ENCODE measurements around the gene ZMYM1.
"Not testable (repeated sequence)": the region's sequence is repeated elsewhere in the genome, so short reads cannot be mapped to it uniquely, and the experiment has no call there.

Gene ZMYM1

DNA sequence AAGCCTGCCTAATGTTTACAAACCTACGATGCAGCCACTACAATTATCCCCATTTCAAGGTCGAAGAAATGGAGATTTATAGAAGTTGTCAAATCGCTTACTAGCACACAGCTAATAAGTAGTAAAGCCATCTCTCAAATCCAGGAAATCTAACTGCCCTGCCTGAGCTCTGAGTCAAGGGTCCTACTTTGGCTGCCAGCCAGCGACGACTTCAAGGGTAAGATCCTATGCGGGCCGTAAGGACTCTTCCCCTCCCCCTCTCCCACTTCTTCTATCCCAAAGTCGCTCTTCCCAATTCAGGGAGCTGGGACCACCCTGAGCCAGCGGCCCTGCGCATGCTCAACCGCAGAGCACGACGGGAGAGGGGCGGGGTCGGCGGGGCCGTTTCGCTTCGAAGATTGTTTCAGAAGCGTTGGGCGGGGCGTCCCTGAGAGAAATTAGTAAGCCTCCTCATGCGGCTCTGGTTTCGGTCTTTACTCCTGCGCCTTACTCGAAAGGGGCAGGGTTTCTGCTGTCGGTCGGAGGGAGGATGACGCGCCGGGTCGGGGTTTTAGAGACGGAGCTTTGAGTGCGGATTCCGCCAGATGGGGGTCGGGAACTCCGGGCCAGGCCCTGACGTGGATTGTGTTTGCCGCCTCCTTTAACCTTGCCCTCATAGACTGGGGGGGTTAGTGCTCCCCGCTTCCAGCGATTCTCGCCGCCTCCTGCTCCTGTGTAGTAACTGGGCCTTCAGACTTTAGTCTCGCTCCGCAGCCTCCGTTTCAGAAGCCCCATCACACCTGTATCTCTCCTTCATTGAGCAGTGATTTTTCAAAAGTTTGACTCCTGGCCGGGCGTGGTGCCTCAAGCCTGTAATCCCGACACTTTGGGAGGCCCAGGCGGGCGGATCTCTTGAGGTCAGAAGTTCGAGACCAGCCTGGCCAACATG is at the start of gene ZMYM1:
ZMYM1 (plus strand) TSS at position 383 of the 928 bp plus-strand sequence. CDS start 14,603 bp downstream, outside the sequence.
- peak; percentile 94 for DNase-seq

DNA sequence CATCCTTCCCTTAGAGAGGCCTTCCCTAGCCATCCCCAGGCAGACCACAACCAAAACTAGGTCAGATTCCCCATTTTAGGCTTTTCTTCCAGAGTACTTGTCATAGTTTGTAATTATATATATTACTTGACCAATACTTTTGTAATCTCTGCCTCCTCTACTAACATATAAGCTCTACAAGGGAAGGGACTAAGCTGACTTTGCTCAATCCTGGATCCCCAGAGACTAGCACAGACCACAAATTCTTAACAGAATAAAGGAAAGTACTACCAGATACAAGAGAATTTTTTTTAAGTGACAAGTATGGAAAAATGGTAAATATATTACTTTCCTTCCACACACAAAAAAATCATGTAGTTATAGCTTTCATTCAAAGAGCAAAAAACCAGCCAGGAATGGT is 49.4 kb upstream of the ZMYM1 start:
- no peak for DNase-seq

DNA sequence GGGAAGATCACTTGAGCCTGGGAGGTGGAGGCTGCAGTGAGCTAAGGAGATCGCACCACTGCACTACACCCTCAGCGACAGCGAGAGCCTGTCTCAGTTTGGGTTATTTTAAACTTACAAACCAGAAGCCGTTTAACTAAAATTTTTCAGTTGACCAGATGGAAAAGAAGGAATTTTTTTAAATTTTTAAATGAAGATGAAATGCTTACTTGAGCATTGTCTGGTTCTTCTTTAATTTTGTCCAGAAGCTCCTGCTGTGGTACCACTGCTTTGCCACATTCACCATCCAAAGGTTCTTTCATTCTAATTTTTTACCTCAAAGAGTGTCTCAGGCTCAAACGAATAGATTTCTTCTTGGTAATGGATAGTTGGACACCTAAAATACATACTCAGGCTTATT is 48.8 kb upstream of the ZMYM1 start:
- no peak for DNase-seq

DNA sequence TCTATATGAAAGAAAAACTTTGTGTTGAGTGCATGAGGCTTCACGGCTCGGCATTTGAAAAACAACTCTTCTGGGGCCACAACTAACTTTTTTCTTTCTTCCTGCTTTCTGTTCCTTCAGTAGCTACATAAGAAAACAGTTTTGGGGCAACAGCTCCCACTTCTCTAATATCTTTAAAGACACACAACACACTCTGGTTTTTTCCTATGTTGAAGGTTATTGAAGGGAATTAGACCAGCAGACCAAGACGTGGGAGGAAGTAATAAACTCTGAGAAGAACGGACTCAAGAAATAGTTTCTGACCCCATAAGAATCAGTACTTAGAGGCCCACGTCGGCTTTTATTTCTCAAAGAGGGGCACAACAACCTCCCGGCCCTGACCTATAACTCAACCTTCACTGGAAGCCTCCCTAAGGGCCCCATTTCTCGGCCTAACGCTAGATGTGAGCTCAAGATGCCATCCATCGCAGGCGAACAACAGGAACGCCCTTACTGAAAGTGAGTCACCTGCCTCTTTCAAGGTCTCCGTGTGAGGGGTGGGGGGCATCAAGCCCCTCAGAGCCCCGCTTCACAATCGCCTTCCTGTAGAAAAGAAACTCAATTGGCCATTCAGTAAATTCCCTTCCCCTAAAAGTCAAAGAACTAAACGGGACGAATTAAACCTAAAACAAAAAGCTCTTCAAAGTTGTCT is 48.3 kb upstream of the ZMYM1 start:
- DNase-seq = peak; percentile 26

DNA sequence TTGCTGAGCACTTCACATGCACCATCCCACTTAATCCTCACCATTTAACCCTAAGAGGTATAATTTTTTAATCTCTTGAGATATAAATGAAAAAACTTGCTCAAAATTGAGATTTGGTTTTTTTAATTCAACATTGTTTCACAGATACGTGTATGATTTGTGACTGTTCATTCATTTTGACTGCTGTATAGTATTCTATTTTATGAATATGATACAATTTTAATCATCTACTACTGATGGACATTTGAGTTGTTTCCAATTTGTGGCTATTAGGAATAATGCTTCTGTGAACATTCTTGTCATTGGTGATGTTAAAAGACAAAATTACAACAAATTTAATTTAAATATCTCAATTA is 46.8 kb upstream of the ZMYM1 start:
- no peak for DNase-seq

DNA sequence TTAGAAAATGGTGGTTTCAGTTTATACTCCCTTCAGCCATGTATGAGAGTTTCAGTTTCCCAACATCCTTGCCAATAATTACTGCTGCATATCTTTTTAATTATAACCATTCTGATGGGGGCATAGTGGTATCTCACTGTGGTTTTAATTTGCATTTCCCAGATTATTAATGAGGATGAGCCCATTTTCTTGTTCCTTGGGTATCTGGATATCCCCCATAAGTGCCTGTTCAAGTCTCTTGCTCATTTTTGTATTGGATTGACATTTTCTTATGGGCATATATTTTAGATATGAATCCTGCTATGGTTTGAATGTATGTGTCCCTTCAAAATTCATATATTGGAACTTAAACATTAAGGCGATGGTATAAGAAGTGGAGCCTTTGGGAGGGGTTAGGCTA is 45.8 kb upstream of the ZMYM1 start:
- no peak for DNase-seq

DNA sequence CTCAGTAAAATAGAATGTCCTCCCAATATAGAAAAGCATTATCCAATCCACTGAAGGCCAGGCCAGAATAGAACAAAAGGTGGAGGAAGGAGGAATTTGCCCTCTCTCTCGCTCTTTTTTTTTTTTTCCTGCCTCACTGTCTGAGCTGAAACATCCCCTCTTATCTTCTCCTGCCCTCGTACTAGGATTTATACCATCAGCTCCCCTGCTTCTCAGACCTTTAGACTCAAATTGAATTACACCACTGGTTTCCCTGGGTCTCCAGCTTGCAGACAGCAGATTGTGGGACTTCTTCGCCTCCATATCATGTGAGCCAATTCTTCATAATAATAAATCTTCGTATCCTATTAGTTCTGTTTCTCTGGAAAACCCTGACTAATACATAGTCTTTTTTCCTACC is 42.6 kb upstream of the ZMYM1 start:
- DNase-seq = no peak

DNA sequence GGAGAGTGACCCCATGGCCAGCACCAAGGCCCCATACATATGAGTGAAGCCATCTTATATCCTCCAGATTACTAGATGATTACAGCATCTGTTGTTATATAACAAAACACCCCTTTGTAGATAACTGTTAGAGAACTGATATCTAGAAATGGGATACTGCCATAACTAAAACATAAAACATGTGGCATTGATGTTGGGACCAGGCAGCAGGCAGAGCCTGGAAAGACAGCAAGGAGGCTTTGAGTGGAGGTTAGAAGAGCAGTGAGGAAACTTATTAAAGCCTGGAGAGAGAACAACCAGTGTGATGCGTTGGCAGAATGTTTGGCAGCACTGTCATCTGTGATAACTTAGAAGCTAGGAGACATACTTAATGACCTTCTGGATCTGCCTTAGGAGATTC is 42.0 kb upstream of the ZMYM1 start:
- DNase-seq = no peak

DNA sequence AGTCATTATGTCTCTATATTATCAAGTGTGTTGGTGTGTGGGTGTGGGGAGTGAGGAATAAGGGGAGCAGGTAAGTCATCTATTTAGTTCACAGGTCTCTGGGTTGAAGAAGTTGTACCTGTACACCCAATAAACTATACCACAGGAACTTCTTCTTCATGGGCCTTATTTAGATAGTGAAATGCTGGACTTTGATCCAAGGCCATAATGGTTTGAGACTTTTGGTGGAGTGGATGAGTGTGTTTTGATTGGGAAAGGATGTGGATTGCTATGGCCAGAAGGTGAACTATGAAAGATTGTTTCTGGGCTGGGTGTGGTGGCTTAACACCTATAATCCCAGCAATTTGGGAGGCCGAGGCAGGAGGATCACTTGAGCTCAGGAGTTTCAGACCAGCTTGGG is 40.5 kb upstream of the ZMYM1 start:
- no peak for DNase-seq

DNA sequence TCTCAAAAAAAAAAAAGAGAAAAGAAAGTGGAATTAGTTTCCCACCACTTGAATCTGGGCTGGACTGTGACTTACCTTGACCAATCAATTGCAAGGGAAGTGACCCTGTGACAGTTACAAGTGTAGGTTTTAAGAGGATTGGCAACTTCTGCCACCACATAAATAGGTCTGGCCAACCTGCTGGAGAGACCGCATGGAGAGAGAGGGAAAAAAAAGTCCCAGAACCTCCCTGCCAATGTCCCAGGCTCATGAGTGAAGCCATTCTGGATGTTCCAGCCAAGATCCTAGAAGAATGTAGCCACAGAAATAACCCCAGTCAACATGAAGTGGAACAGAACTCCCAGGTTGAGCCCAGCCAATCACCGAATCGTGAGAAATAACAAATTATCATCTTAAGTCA is 35.7 kb upstream of the ZMYM1 start:
- DNase-seq = no peak

DNA sequence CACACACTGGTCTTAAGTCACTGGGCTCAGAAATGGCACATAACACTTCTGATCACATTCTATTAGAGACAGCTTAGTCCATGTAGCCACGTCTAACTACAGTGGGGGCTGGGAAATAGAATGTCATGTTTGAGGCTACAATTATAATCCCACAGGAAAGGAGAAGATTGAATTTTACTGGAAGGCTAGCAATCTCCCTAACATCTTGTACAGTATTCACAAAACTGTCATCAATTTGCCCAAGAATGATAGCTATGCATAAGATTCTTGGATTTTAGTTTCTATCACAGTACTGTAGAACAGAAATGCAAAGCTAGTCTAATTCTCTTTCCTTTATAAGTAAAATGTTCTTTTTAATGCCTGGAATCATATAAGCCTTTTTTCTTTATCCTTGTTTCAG is 34.8 kb upstream of the ZMYM1 start:
- no peak for DNase-seq

DNA sequence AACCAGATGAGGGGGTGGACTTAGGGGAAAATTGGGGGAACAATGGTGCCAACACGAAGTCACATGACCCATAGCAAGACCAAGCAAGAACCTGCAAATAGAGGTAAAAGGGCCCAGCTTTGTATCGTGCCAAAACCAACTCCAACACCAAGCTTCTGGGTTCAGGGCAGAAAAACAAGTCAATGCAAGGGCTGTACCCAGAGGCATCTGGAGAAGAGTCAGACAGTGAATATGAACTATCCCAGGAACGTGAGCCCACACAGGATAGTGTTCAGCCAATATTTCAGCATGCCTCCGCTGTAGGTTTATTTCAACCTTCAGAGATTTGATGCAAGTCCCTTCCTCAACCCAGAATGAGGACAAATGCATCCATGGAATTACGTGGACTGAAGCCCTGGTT is 32.5 kb upstream of the ZMYM1 start:
- DNase-seq = no peak

DNA sequence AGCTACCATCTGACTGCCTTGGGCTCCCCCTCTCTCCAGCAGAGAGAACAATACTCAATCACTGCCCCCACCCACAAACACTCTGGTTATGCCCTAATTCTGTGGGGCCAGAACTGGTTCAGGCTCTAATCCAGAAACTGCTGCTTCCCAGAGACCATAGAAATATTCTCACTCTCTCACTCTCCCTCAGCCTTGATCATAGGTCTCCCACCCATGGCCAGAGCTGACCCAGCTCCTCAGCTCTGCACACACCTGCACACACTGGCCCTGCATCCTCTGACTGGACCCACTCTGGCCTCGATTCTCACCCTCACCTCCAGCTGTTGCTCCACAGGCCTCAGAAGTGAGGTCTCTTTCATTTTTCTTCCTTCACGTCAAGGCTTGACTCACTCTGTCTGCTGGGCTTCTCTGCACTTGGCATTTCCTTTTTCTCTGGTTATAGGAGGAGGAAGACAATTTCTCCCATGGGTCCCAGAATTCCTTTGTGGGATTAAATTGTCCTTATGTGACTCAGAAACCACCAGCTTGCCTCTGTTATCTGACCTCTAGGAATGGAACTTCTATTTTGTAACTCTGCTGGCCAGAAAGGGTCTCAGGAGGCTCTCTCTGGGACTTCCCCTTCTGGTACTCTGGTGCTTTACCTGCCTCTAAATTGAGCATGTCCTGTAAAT is 31.9 kb upstream of the ZMYM1 start:
- DNase-seq = no peak

DNA sequence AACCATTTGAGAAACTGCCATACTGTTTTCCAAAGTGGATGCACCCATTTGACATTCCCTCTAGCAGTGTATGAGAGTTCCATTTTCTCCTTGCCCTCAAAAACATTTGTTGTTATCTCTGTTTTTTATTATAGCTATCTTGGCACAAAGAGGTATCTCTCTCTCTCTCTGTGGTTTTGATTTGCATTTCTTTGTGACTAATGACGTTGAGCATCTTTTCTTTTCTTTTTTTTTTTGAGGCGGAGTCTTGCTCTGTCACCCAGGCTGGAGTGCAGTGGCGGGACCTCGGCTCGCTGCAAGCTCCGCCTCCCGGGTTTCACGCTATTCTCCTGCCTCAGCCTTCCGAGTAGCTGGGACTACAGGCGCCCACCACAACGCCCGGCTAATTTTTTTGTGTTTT is 30.1 kb upstream of the ZMYM1 start:
- DNase-seq = no peak

DNA sequence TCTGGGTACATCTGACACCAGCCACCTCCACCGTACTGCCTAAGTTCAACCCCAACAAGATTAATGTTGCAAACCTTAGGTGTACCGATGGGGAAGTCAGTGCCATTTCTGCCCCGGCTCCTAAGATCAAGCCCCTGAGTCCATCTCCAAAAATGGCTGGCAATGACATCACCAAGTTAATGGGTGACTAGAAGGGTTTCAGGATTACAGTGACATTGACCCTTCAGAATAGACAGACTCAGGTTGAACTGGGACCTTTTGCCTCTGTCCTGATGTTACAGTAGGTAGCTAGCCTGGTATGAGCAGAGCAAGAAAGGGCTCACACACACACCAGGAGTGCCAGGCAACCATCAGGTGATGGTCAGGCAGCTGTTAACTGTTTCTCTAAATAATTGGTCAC is 25.8 kb upstream of the ZMYM1 start:
- no peak for DNase-seq

DNA sequence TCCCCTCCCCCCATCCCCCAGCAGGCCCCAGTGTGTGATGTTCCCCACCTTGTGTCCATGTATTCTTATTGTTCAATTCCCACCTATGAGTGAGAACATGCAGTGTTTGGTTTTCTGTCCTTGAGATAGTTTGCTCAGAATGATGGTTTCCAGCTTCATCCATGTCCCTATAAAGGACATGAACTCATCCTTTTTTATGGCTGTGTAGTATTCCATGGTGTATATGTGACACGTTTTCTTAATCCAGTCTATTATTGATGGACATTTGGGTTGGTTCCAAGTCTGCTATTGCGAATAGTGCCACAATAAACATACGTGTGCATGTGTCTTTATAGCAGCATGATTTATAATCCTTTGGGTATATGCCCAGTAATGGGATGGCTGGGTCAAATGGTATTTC is 24.9 kb upstream of the ZMYM1 start:
- not testable (repeated sequence) for DNase-seq

DNA sequence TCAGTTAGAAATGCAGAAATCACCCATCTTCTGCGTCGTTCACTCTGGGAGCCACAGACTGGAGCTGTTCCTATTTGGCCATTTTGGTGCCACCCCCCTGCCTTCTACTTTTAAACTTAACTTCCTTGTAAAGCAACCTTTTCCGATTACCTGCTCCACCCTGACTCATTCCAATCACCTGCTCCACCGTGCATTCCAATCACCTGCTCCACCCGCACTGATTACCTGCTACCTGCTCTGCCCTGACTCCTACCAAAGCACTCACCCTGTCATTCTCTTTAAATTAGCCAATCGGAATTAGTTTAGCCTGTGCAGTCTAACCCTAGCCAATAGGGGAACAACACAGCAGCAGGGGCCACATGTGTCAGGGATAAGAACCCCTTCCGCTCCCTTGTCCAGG is 20.9 kb upstream of the ZMYM1 start:
- not testable (repeated sequence) for DNase-seq

DNA sequence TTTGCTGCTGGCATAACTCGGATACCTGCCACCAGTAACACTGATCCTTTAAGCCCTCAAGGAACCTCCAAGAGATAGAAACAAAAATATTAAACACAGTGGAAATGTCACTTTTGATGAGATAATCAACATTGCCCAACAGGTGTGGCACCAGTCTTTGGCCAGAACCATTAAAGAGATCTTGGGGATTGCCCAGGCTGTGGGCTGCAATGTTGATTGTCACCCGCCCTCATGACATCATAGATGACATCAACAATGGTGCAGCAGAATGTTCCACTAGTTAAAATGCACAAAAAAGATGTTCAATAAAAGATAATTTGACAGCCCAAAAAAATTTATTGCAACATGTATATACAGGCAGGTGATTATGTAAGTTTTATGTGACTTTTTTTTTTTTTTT is 20.2 kb upstream of the ZMYM1 start:
- no peak for DNase-seq

DNA sequence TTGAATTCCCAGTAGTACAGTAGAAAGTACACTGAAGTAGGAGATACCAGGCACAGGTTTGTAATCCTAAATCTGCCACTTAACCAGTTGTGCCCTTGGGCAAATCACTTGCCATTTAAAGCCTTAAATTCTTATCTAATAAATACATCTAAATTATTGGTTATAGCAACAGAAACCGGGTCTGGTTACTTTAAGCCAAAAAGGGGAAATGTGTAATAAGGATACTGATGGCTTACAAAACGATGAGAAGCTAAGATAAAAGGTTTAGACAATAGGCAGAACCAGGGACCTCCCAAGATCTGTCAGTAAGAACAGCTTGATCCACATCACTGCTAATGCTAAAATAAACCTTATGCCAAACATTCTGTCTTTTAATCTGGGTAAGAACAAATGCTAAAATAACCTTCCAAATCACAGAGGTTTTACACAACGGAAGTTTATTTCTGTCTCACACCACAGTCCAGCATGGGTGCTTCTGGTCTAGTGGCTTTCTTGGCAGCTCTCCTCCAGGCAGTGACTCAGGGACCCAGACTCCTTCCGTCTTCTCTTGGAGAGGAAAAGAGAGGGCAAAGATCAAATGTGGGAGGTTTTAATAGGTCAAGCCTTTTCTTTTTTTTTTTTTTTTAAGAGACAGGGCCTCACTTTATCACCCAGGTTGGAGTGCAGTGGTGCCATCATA is 16.5 kb upstream of the ZMYM1 start:
- no peak for DNase-seq

DNA sequence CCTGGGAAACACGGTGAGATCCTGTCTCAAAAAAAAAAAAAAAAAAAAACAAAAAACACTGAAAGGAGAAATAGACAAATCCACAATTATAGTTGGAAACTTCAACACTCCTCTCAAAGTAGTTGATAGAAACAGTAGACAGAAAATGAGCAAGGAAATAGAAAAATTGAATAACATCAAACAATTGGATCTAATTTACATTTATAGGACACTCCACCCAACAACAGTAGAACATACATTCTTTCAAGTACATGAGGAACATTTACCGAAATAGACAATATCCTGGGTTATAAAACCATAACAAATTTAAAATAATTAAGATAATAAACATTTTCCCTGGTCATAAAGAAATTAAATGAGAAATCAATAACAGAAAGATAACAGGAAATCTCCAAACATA is 14.9 kb upstream of the ZMYM1 start:
- DNase-seq = no peak

DNA sequence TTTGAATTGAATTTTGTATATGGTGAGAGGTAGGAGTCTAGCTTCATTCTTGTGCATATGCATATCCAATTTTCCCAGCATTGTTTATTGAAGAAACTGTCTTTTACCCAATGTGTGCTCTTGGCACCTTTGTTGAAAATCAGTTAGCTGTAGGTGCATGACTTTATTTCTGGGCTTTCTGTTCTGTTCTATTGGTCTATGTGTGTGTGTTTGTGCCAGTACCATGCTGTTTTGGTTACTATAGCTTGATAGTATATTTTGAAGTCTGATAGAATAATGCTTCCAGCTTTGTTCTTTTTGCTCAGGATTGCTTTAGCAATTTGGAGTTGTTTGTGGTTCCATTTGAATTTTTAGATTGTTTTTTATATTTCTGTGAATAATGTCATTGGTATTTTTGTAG is 9.4 kb upstream of the ZMYM1 start:
- DNase-seq = no peak

DNA sequence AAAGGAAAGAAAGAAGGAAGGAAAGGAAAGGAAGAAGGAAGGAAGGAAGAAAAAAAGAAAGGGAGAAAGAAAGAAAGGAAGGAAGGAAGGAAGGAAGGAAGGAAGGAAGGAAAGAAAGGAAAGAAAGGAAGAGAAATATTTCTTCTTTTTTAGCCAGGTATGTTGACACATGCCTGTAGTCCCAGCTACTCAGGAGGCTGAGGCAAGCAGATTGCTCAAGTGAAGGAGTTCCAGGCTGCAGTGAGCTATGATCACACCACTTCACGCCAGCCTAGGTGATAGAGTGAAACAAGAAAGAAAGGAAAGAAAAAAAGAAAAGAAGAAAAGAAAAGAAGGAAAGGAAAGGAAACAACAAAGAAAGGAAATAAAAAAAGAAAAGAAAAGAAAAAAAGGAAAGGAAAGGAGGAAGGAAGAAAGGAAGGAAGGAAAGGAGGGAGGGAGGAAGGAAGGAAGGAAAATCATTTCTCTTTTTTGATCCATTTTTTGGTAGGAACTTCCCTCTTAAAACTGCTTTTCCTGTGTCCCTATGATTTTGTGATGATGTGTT is 5.8 kb upstream of the ZMYM1 start:
- DNase-seq = no peak

DNA sequence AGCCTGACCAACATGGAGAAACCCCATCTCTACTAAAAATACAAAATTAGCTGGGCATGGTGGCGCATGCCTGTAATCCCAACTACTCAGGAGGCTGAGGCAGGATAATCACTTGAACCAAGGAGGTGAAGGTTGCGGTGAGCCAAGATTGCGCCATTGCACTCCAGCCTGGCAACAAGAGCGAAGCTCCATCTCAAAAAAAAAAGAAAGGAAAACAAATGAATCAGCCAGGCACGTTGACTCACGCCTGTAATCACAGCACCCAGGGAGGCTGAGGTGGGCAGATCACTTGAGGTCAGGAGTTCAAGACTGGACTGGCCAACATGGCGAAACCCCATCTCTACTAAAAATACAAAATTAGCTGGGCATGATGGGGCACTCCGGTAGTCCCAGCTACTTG is 2.8 kb upstream of the ZMYM1 start:
- DNase-seq = not testable (repeated sequence)

Data from right hindlimb (tissue), 1 donor.